Endothelial cell of umbilical vein (primary cell): ENCODE data around the gene GAL3ST2. TPM values are rescaled to one million over a fixed set of nuclear protein-coding genes. Genes with fewer than 3 reads are reported as not detected.
"Not testable (repeated sequence)": the region's sequence is repeated elsewhere in the genome, so short reads cannot be mapped to it uniquely, and the experiment has no call there.

Source experiments
- BruUV-seq: library from RNA; stranded (reverse); fragments of 400-500 nt; replicated peaks from 2 replicates; lab custom pipeline; 2021; lab: Mats Ljungman, UMichigan
- CTCF ChIA-PET: fragments of 300-600, 350-600 bp; sonication (Branson Sonifier 250); formaldehyde crosslinking; loops from one replicate; lab custom pipeline; 2021; ENCODE audit warnings: antibody characterized with exemption, inconsistent platforms; lab: Charles Lee
- POLR2A ChIA-PET: fragments of 300-600, 350-600 bp; sonication (Branson Sonifier 250); formaldehyde crosslinking; loops from one replicate; lab custom pipeline; 2021; ENCODE audit warnings: antibody characterized with exemption, inconsistent platforms; lab: Charles Lee
- DNase-seq: peaks from one replicate; pipeline ENCODE4 v3.0.0-alpha.2; 2011; ENCODE audit warnings: low read depth, low spot score
- FAIRE-seq: peaks from 2 replicates; lab custom pipeline; 2011; peaks lifted over from hg19 to GRCh38; lab: Jason Lieb, UNC
- H2AFZ ChIP-seq: 2 replicates; pipeline ENCODE4 v1.6.0; 2012; ENCODE audit warnings: low read depth, low read length, control low read depth, inconsistent platforms
- H3K27ac ChIP-seq: 2 replicates; pipeline ENCODE4 v1.5.1; 2011; ENCODE audit warnings: low read depth, mild to moderate bottlenecking, control low read depth, low read length, moderate library complexity; ENCODE audit not compliant: insufficient read depth
- H3K27me3 ChIP-seq, 2 experiments: 2 replicates each; pipeline versions ENCODE4 v1.6.0 to v1.6.1; 2011; ENCODE audit warnings: low read length in 2 of 2, mixed read lengths in 1 of 2; ENCODE audit not compliant: control insufficient read depth in 2 of 2, insufficient read depth in 2 of 2
- H3K36me3 ChIP-seq, 2 experiments: 2 replicates in 1 of 2; 3 replicates in 1 of 2; pipeline ENCODE4 v1.5.1; 2011; ENCODE audit warnings: low read length in 2 of 2, mild to moderate bottlenecking in 1 of 2, moderate library complexity in 1 of 2; ENCODE audit not compliant: control insufficient read depth in 2 of 2, insufficient read depth in 2 of 2; ENCODE audit errors: extremely low read depth in 1 of 2
- H3K4me1 ChIP-seq: 3 replicates; pipeline ENCODE4 v1.5.1; 2011; ENCODE audit warnings: mild to moderate bottlenecking, low read length; ENCODE audit not compliant: control insufficient read depth, insufficient read depth; ENCODE audit errors: extremely low read depth
- H3K4me2 ChIP-seq: 2 replicates; pipeline ENCODE4 v1.6.1; 2011; ENCODE audit warnings: low read length, control low read depth, mixed read lengths; ENCODE audit not compliant: insufficient read depth
- H3K4me3 ChIP-seq, 3 experiments: fragments of 200-600 bp in 1 of 3; sonication (generic), shearing (Covaris generic) in 1 of 3; replicated peaks in 1 of 3; 2 replicates each; pipeline ENCODE4 v1.5.1; 2011 to 2016; ENCODE audit warnings: control low read depth in 3 of 3, low read length in 3 of 3, mild to moderate bottlenecking in 2 of 3, inconsistent platforms in 1 of 3, low read depth in 1 of 3, moderate library complexity in 1 of 3; ENCODE audit not compliant: insufficient read depth in 1 of 3
- H3K79me2 ChIP-seq: 2 replicates; pipeline ENCODE4 v1.6.0; 2012; ENCODE audit warnings: low read length, inconsistent platforms; ENCODE audit not compliant: control insufficient read depth, insufficient read depth
- H3K9ac ChIP-seq: replicated peaks from 2 replicates; pipeline ENCODE3; 2011; ENCODE audit warnings: low read length, control low read depth; ENCODE audit not compliant: insufficient read depth; ENCODE audit errors: extremely low read depth
- H3K9me1 ChIP-seq: replicated peaks from 3 replicates; pipeline ENCODE4 v1.6.0; 2011; ENCODE audit warnings: mild to moderate bottlenecking, low read length; ENCODE audit not compliant: control insufficient read depth, insufficient read depth; ENCODE audit errors: extremely low read depth
- H3K9me3 ChIP-seq: replicated peaks from 2 replicates; pipeline ENCODE4 v1.5.1; 2012; ENCODE audit warnings: low read length, inconsistent platforms; ENCODE audit not compliant: control insufficient read depth, insufficient read depth
- H4K20me1 ChIP-seq: replicated peaks from 2 replicates; pipeline ENCODE3; 2011; ENCODE audit warnings: mild to moderate bottlenecking, low read length; ENCODE audit not compliant: control insufficient read depth, insufficient read depth; ENCODE audit errors: extremely low read depth
- CTCF ChIP-seq, 2 donors: IDR thresholded peaks; 1 replicate in 1 of 2; 2 replicates in 1 of 2; pipeline ENCODE4 v1.5.1; 2011; ENCODE audit warnings: low read length in 2 of 2, mild to moderate bottlenecking in 2 of 2, moderate library complexity in 2 of 2, control low read depth in 1 of 2, inconsistent platforms in 1 of 2, low read depth in 1 of 2; ENCODE audit not compliant: insufficient read depth in 1 of 2; ENCODE audit errors: extremely low read depth in 1 of 2
- EZH2 ChIP-seq: IDR thresholded peaks from 2 replicates; pipeline ENCODE4 v1.6.1; 2012; ENCODE audit warnings: borderline replicate concordance, low read depth, mild to moderate bottlenecking, moderate library complexity, low read length, inconsistent platforms; ENCODE audit not compliant: severe bottlenecking
- FOS ChIP-seq: IDR thresholded peaks from 2 replicates; pipeline ENCODE4 v1.6.1; 2011; ENCODE audit warnings: mild to moderate bottlenecking, low read length, moderate library complexity, borderline replicate concordance; ENCODE audit not compliant: insufficient read depth
- GATA2 ChIP-seq: IDR thresholded peaks from 2 replicates; pipeline ENCODE4 v1.7.0; 2011; ENCODE audit warnings: low read depth, mild to moderate bottlenecking, moderate library complexity, mixed read lengths, low read length; ENCODE audit not compliant: insufficient read length, insufficient read depth
- JUN ChIP-seq: IDR thresholded peaks from 2 replicates; pipeline ENCODE4 v1.6.1; 2011; ENCODE audit warnings: borderline replicate concordance, low read depth; ENCODE audit not compliant: insufficient read length, insufficient read depth
- MAX ChIP-seq: IDR thresholded peaks from 2 replicates; pipeline ENCODE4 v1.6.1; 2011; ENCODE audit not compliant: insufficient read depth, insufficient read length
- MYC ChIP-seq: IDR thresholded peaks from one replicate; pipeline ENCODE4 v1.6.1; 2011; ENCODE audit warnings: mild to moderate bottlenecking, low read depth, low read length
- POLR2A ChIP-seq: IDR thresholded peaks from 2 replicates; pipeline ENCODE4 v1.6.1; 2012; ENCODE audit warnings: low read depth, mild to moderate bottlenecking, control low read depth, low read length
- POLR2AphosphoS5 ChIP-seq: IDR thresholded peaks from 2 replicates; pipeline ENCODE4 v1.6.1; 2012; ENCODE audit warnings: low read depth, mild to moderate bottlenecking, control low read depth, low read length, moderate library complexity; ENCODE audit not compliant: insufficient read depth
- dilution Hi-C: fragments of 300-500 bp; cut with MboI; formaldehyde crosslinking; loops from one replicate; pipeline ENCODE4 v1.15.0; 2019; ENCODE audit warnings: low sequenced_read_pairs; ENCODE audit not compliant: extremely low pct_ligation_motif_present
- intact Hi-C: fragments of 100-400 bp; cut with micrococcal nuclease; formaldehyde crosslinking; loops from one replicate; pipeline ENCODE4 v1.10.0; 2022
- polyA plus RNA-seq, 4 experiments: library from polyadenylated mRNA; depleted of rRNA in 3 of 4; stranded (reverse) in 3 of 4; unstranded in 1 of 4; fragments of >200 nt; gene quantifications; 2 replicates each; pipeline versions ENCODE4 v1.2.1 to v1.2.3, GENCODE V29; 2011 to 2012; ENCODE audit warnings: missing spikeins in 1 of 4
- total RNA-seq: library from RNA; stranded (reverse); gene quantifications from 2 replicates; pipeline ENCODE4 v1.2.3, GENCODE V29; 2021

The GAL3ST2 gene
- total and polyA plus RNA-seq, 2 donors (not counting 3 experiments of a cell fraction or from before 2014, with no cell fraction given) = not detected

- Histone ChIP-seq H3K4me3 (no peak overlapping the region), H3K4me2 (no peak overlapping the region), H3K27me3 (no peaks in the 10 kb centered on the region), H3K4me1 (peaks cover 6% of the 10 kb centered on the region), H3K36me3 (no peaks in the 10 kb centered on the region), H3K9ac (no peak overlapping the region), H3K27ac (no peak overlapping the region), H4K20me1 (no peaks in the 10 kb centered on the region), H3K79me2 (no peaks in the 10 kb centered on the region), H3K9me3 (no peaks in the 10 kb centered on the region), H3K9me1 (no peaks in the 10 kb centered on the region), H2AFZ (no peak overlapping the region)
- ChIA-PET CTCF (no interaction called here), POLR2A (no interaction called here)
- intact Hi-C loops = no loop called here
- TF ChIP-seq POLR2A (no peak), EZH2 (no peak), MYC (no peak), GATA2 (no peak), CTCF (IDR thresholded peaks at IDR 0.05; ENCODE audit: extremely low read depth in 1 of 2, insufficient read depth in 1 of 2, low read depth in 1 of 2, low read length in 2 of 2) (no peak), JUN (no peak), POLR2AphosphoS5 (no peak), MAX (no peak), FOS (no peak)
- no TSS peak for BruUV-seq
- FAIRE-seq (no peak), DNase-seq (no peak)
- dilution Hi-C loops = no loop called here
Observed at GRCh38 chr2:241822264-241822623, 45.6 kb downstream of the GAL3ST2 start.

GRCh38 chr2:241823531-241824437, 47.2 kb downstream of the GAL3ST2 start:
- H3K79me2 ChIP-seq, H3K27me3 ChIP-seq, CTCF ChIA-PET, H4K20me1 ChIP-seq, H3K4me1 ChIP-seq, H3K36me3 ChIP-seq, dilution Hi-C loops, H3K9me1 ChIP-seq, H3K4me2 ChIP-seq, FAIRE-seq, H3K27ac ChIP-seq, DNase-seq, intact Hi-C loops, H3K9me3 ChIP-seq, H3K9ac ChIP-seq, POLR2A ChIA-PET, BruUV-seq, H2AFZ ChIP-seq, H3K4me3 ChIP-seq: not testable (repeated sequence)
